Lung (tissue), 12 donors: ENCODE data around the gene GABRR3. TPM values are rescaled to one million over a fixed set of nuclear protein-coding genes. Genes with fewer than 3 reads are reported as not detected.
A peak's percentile ranks its signal among the peaks of the same experiment; 100 is the strongest.
"Not testable (repeated sequence)": the region's sequence is repeated elsewhere in the genome, so short reads cannot be mapped to it uniquely, and the experiment has no call there.

Source experiments
- ATAC-seq: fragments of 200-7000 bp; cut with Tn5 transposase; one replicate; pipeline ENCODE4 v1.9.1; 2020; ENCODE audit warnings: moderate number of reproducible peaks; ENCODE audit not compliant: insufficient read depth, low FRiP score
- DNase-seq, 3 donors: peaks; one replicate each; pipeline ENCODE4 v3.0.0-alpha.2; 2013 to 2017
- H3K27ac ChIP-seq, 2 donors: one replicate each; pipeline ENCODE4 v1.5.1; 2013; ENCODE audit warnings: mild to moderate bottlenecking in 2 of 2, moderate library complexity in 2 of 2, control low read depth in 1 of 2, inconsistent platforms in 1 of 2, low read depth in 1 of 2, low read length in 1 of 2
- H3K27me3 ChIP-seq, 3 donors: one replicate each; pipeline ENCODE4 v1.5.1; 2013; ENCODE audit warnings: low read length in 2 of 3; ENCODE audit not compliant: control insufficient read depth in 3 of 3, insufficient read depth in 3 of 3
- H3K36me3 ChIP-seq, 4 donors: one replicate each; pipeline ENCODE4 v1.5.1; 2013; ENCODE audit warnings: low read length in 4 of 4, mild to moderate bottlenecking in 1 of 4, moderate library complexity in 1 of 4; ENCODE audit not compliant: control insufficient read depth in 4 of 4, insufficient read depth in 4 of 4
- H3K4me1 ChIP-seq, 5 donors: one replicate each; pipeline ENCODE4 v1.5.1; 2013; ENCODE audit warnings: low read length in 5 of 5, mild to moderate bottlenecking in 2 of 5, moderate library complexity in 1 of 5; ENCODE audit not compliant: control insufficient read depth in 5 of 5, insufficient read depth in 5 of 5
- H3K4me3 ChIP-seq: one replicate; pipeline ENCODE4 v1.5.1; 2013; ENCODE audit warnings: mild to moderate bottlenecking, control low read depth, moderate library complexity
- H3K9ac ChIP-seq, 2 donors: one replicate each; pipeline ENCODE4 v1.5.1; 2013; ENCODE audit warnings: low read length in 2 of 2, control low read depth in 1 of 2; ENCODE audit not compliant: insufficient read depth in 1 of 2
- H3K9me3 ChIP-seq, 4 donors: one replicate each; pipeline ENCODE4 v1.5.1; 2013; ENCODE audit warnings: low read length in 3 of 4, mild to moderate bottlenecking in 1 of 4, moderate library complexity in 1 of 4; ENCODE audit not compliant: control insufficient read depth in 4 of 4, insufficient read depth in 3 of 4
- WGBS, 2 donors: extraction: QIAGEN DNeasy Blood & Tissue Kit; methylation state at CpG; one replicate each; pipeline ENCODE4 v1.1.7; 2013; 5-methylcytosine and 5-hydroxymethylcytosine counted together
- polyA plus RNA-seq, 2 donors: library from polyadenylated mRNA; stranded (reverse); fragments of 200-250 nt; gene quantifications; one replicate each; pipeline ENCODE4 v1.2.1, GENCODE V29; 2013
- total RNA-seq, 2 donors: library from RNA; depleted of rRNA in 1 of 2; stranded (reverse); fragments of >200 nt in 1 of 2; gene quantifications; one replicate each; pipeline ENCODE4 v1.2.1, GENCODE V29; 2014 to 2021
- TF ChIP-seq, protein P1 (sequence below): IDR thresholded peaks from 2 replicates; pipeline ENCODE4 v1.5.1; 2012; ENCODE audit warnings: mild to moderate bottlenecking; ENCODE audit errors: control extremely low read depth, extremely low read depth
- donor health status: control.
- donor health status: control.
- donor health status: Bipolar disorder and iron deficiency.
- donor health status: healthy.
- donor health status: DM: yes; HTN: yes; CAD: no.

GABRR3 gene
- total and polyA plus RNA-seq, 4 donors = 0.09 TPM; not detected in 3

DNA sequence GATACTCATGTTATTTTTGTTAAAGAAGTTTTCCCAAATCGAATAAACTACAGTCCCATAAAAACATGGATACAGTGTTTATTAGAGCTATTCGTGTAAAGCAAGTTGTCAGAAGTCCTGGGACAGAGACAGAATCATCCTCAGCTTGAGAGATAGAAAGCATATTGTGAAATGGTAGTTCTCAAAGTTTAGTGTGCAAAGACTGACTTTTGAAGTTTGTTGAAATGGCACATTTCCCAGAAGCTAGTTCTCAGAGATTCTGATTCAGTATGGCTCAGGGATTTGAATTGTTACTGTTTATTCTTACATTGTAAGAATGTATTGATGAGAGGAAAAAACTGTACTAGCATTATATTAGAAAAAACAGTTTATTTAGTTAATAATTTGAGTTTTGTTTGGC, 22.1 kb downstream of the GABRR3 start:
- H3K9ac ChIP-seq = no peak overlapping the region
- ATAC-seq (peak; percentile 9), DNase-seq (peak in 1 of 3 donors; percentile 93)
- TF ChIP-seq, protein P1, sequence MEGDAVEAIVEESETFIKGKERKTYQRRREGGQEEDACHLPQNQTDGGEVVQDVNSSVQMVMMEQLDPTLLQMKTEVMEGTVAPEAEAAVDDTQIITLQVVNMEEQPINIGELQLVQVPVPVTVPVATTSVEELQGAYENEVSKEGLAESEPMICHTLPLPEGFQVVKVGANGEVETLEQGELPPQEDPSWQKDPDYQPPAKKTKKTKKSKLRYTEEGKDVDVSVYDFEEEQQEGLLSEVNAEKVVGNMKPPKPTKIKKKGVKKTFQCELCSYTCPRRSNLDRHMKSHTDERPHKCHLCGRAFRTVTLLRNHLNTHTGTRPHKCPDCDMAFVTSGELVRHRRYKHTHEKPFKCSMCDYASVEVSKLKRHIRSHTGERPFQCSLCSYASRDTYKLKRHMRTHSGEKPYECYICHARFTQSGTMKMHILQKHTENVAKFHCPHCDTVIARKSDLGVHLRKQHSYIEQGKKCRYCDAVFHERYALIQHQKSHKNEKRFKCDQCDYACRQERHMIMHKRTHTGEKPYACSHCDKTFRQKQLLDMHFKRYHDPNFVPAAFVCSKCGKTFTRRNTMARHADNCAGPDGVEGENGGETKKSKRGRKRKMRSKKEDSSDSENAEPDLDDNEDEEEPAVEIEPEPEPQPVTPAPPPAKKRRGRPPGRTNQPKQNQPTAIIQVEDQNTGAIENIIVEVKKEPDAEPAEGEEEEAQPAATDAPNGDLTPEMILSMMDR = no peak
- H3K4me1 ChIP-seq = peaks cover 2 to 42% (median 11%) of the 10 kb centered on the region in 5 donors
- H3K9me3 ChIP-seq = no peaks in the 10 kb centered on the region
- H3K27ac ChIP-seq = no peak overlapping the region
- WGBS, 2 donors = 59 to 81% methylated on average over 2 of the region's 2 CpGs
- H3K36me3 ChIP-seq = no peaks in the 10 kb centered on the region
- H3K27me3 ChIP-seq = no peaks in the 10 kb centered on the region
- no peak overlapping the region for H3K4me3 ChIP-seq

DNA sequence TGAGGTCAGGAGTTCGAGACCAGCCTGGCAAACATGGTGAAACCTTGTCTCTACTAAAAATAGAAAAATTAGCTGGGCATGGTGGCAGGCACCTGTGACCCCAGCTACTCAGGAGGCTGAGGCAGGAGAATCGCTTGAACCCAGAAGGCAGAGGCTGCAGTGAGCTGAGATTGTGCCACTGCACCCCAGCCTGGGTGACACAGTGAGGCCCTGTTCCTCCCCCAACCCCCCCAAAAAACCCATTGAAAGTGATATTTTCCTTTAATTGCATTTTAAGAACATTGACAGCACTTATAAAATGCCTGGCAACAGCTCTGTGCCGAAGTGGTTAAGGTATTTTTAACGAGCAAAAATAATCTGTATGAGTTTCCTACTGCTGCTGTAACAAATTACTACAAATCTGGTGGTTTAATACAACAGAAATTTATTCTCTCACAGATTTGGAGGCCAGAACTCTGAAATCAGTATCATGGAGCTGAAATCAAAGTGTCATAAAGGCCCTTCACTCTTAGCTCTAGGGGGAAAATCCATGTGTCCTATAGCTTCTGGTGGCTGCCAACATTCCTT, 24.1 kb downstream of the GABRR3 start:
- not testable (repeated sequence) for H3K36me3 ChIP-seq, DNase-seq, H3K27ac ChIP-seq, H3K27me3 ChIP-seq, H3K4me3 ChIP-seq, H3K9ac ChIP-seq, H3K9me3 ChIP-seq, ATAC-seq
- 94 to 95% methylated on average over 4 of the region's 4 CpGs for WGBS, 2 donors
- H3K4me1 ChIP-seq = peaks cover 2 to 42% (median 11%) of the 10 kb centered on the region in 5 donors

DNA sequence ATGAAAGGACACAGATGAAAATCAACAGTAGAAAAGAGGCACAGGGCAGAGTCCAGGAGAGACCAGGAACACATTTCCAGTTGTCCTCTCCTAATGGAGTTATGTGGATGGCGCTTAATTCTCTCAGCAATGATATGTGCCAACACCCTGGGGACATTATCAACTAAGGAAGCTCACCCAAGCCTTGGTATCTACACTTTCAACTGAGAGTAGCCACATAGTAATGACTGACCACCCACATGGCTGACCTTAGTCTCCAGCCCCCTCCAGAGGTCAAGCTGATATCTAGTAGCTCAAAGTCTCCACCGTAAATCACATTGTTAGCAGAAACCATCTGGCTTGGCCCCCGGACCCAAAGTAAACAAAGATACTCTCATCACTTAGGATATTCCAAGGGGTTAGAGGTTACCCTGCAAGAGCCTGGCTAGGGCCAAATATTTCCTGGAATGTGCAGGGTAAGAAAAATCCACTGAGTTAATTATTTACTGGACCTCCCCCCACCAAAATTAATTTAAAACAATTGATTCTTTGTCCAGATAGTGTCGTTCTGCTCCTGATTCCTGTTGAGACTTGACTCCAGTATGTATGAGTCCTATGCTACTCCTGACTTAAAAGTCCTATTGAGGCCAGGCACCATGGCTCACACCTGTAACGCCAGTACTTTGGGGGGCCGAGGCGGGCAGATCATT, 24.8 kb downstream of the GABRR3 start:
- Histone ChIP-seq H3K27me3 (no peaks in the 10 kb centered on the region), H3K36me3 (no peaks in the 10 kb centered on the region), H3K9me3 (no peaks in the 10 kb centered on the region), H3K9ac (no peak overlapping the region), H3K4me1 (peaks cover 2 to 42% (median 11%) of the 10 kb centered on the region in 5 donors), H3K27ac (no peak overlapping the region), H3K4me3 (no peak overlapping the region)
- no peak for ATAC-seq
- 75 to 83% methylated on average over 7 of the region's 7 CpGs for WGBS, 2 donors
- DNase-seq = peak in 2 of 3 donors; percentile 27 to 55
- TF ChIP-seq, protein P1 = no peak

DNA sequence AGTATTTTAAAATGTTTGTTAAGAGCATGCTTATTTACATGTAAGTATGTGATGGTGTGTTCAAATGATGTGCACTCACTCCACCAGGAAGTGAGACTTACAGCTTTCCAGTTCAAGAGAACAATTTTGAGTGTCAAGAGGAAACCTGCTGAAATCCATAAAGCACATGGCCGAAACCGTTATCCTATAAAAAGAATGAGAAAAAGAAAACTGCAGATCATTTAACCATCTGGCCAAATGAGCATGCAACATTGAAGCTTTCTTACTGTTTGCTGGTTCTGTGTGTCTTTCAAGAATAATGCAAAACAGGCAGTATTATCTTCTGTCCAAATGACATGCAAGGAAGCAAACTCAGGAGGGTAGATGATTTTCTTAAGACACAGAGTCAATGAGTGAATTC, 26.3 kb downstream of the GABRR3 start:
- TF ChIP-seq, protein P1 = no peak
- Histone ChIP-seq H3K9me3 (no peaks in the 10 kb centered on the region), H3K36me3 (no peaks in the 10 kb centered on the region), H3K9ac (no peak overlapping the region), H3K4me3 (no peak overlapping the region), H3K27me3 (no peaks in the 10 kb centered on the region), H3K27ac (no peak overlapping the region), H3K4me1 (peaks cover 0 to 36% (median 7%) of the 10 kb centered on the region in 5 donors)
- DNase-seq = peak in 2 of 3 donors; percentile 22 to 49
- ATAC-seq = no peak
- WGBS, 2 donors = 56 to 70% methylated on average over 2 of the region's 2 CpGs
